CD4-positive, CD25-positive, alpha-beta regulatory T cell (primary cell): ENCODE results near the gene ALDH16A1. TPM values are rescaled to one million over a fixed set of nuclear protein-coding genes. Genes with fewer than 3 reads are reported as not detected.
A peak's percentile ranks its signal among the peaks of the same experiment; 100 is the strongest.

Experiments
- ATAC-seq, 2 donors: fragments of 150-1000 bp; cut with Tn5 transposase; one replicate each; pipeline ENCODE4 v1.10.0; 2021; ENCODE audit warnings: low read depth in 2 of 2, moderate number of reproducible peaks in 2 of 2, moderate library complexity in 1 of 2
- DNase-seq, 3 donors: peaks; one replicate each; pipeline versions ENCODE4 v3.0.0 to v3.0.0-alpha.2; 2012 to 2022; ENCODE audit warnings: mixed read lengths in 1 of 3
- H3K27ac ChIP-seq: one replicate; pipeline ENCODE4 v1.7.0; 2013; ENCODE audit warnings: mild to moderate bottlenecking, low read length; ENCODE audit not compliant: insufficient read depth, poor library complexity, severe bottlenecking
- H3K27me3 ChIP-seq: one replicate; pipeline ENCODE4 v1.7.0; 2013; ENCODE audit warnings: low read length; ENCODE audit not compliant: control insufficient read depth, insufficient read depth
- H3K36me3 ChIP-seq: one replicate; pipeline ENCODE4 v1.7.0; 2013; ENCODE audit warnings: mild to moderate bottlenecking, low read length, moderate library complexity; ENCODE audit not compliant: control insufficient read depth, insufficient read depth
- H3K4me1 ChIP-seq: 2 replicates; pipeline ENCODE4 v1.7.0; 2013; ENCODE audit warnings: mild to moderate bottlenecking, low read length; ENCODE audit not compliant: insufficient read depth, control insufficient read depth, poor library complexity, severe bottlenecking
- H3K4me3 ChIP-seq: one replicate; pipeline ENCODE4 v1.7.0; 2013; ENCODE audit warnings: low read depth, mild to moderate bottlenecking, low read length, moderate library complexity
- H3K9me3 ChIP-seq, 2 experiments: 1 replicate in 1 of 2; 2 replicates in 1 of 2; pipeline ENCODE4 v1.7.0; 2013; ENCODE audit warnings: low read length in 2 of 2, mild to moderate bottlenecking in 1 of 2, moderate library complexity in 1 of 2; ENCODE audit not compliant: control insufficient read depth in 2 of 2
- H3K27ac Mint-ChIP-seq, 3 donors: one replicate each; pipeline ENCODE4 v1.8.0; 2020 to 2022; ENCODE audit warnings: mild to moderate bottlenecking in 3 of 3, mixed read lengths in 3 of 3, moderate library complexity in 2 of 3
- H3K27me3 Mint-ChIP-seq: one replicate; pipeline ENCODE4 v1.8.0; 2022; ENCODE audit warnings: mild to moderate bottlenecking, mixed read lengths
- H3K36me3 Mint-ChIP-seq: one replicate; pipeline ENCODE4 v1.8.0; 2020; ENCODE audit warnings: mixed read lengths
- H3K4me1 Mint-ChIP-seq, 4 donors: one replicate each; pipeline ENCODE4 v1.8.0; 2020 to 2022; ENCODE audit warnings: mixed read lengths in 4 of 4, mild to moderate bottlenecking in 1 of 4
- H3K4me3 Mint-ChIP-seq, 4 donors: one replicate each; pipeline ENCODE4 v1.8.0; 2020 to 2022; ENCODE audit warnings: mild to moderate bottlenecking in 4 of 4, mixed read lengths in 4 of 4, moderate library complexity in 3 of 4
- H3K9me3 Mint-ChIP-seq, 7 donors: one replicate each; pipeline ENCODE4 v1.8.0; 2020 to 2022; ENCODE audit warnings: mixed read lengths in 7 of 7, mild to moderate bottlenecking in 3 of 7, moderate library complexity in 2 of 7
- polyA plus RNA-seq, 4 donors: library from polyadenylated mRNA; unstranded; fragments of 300-500 nt; fragmentation: Illumina TruSeq; gene quantifications; one replicate each; pipeline ENCODE4 v1.2.3, GENCODE V29; 2021
- total RNA-seq: library from RNA; stranded (reverse); gene quantifications from one replicate; pipeline ENCODE4 v1.2.3, GENCODE V29; 2022

ALDH16A1 gene
- total and polyA plus RNA-seq, 5 donors from 2014 or later: 32.7 to 47.1 (median 42.2) TPM

- no peaks in the 10 kb centered on the region for H3K9me3 ChIP-seq
- peaks cover 29% of the 10 kb centered on the region for H3K4me1 ChIP-seq
Measured at GRCh38 chr19:49419173-49419572, 33.9 kb upstream of the ALDH16A1 start.

GRCh38 chr19:49420227-49420626 lies 32.8 kb upstream of the ALDH16A1 start:
- Histone ChIP-seq H3K9me3 (no peaks in the 10 kb centered on the region), H3K27me3 (peaks cover 39% of the 10 kb centered on the region), H3K36me3 (no peaks in the 10 kb centered on the region), H3K4me3 (no peak overlapping the region), H3K27ac (no peak overlapping the region), H3K4me1 (peaks cover 32% of the 10 kb centered on the region)
- H3K36me3 Mint-ChIP-seq: peaks cover 5% of the 10 kb centered on the region
- ATAC-seq (no peak), DNase-seq (no peak)
- H3K27ac Mint-ChIP-seq: no peak overlapping the region
- H3K9me3 Mint-ChIP-seq: peaks cover 0 to 7% (median 0%) of the 10 kb centered on the region in 7 donors
- H3K27me3 Mint-ChIP-seq: peaks cover 83% of the 10 kb centered on the region
- peaks cover 5 to 50% (median 22%) of the 10 kb centered on the region in 4 donors for H3K4me1 Mint-ChIP-seq
- H3K4me3 Mint-ChIP-seq: peak overlapping the region in 3 of 4 donors; percentile 19 to 34 (median 19)

More at GRCh38 chr19:49419173-49419572, 33.9 kb upstream of the ALDH16A1 start:
- Histone ChIP-seq H3K27ac (no peak overlapping the region), H3K4me3 (no peak overlapping the region), H3K27me3 (peaks cover 34% of the 10 kb centered on the region), H3K36me3 (no peaks in the 10 kb centered on the region)
- H3K27me3 Mint-ChIP-seq: peaks cover 72% of the 10 kb centered on the region
- H3K36me3 Mint-ChIP-seq: peaks cover 5% of the 10 kb centered on the region
- peaks cover 0 to 7% (median 0%) of the 10 kb centered on the region in 7 donors for H3K9me3 Mint-ChIP-seq
- H3K27ac Mint-ChIP-seq: no peak overlapping the region
- peak overlapping the region in 2 of 4 donors; percentile 2 to 20 for H3K4me3 Mint-ChIP-seq
- peaks cover 5 to 40% (median 22%) of the 10 kb centered on the region in 4 donors for H3K4me1 Mint-ChIP-seq
- ATAC-seq (no peak), DNase-seq (no peak)

GRCh38 chr19:49421039-49421877 lies 31.8 kb upstream of the ALDH16A1 start:
- peaks cover 5 to 56% (median 22%) of the 10 kb centered on the region in 4 donors for H3K4me1 Mint-ChIP-seq
- peaks cover 0 to 6% (median 0%) of the 10 kb centered on the region in 7 donors for H3K9me3 Mint-ChIP-seq
- peak overlapping the region in 3 of 4 donors; percentile 19 to 88 (median 36) for H3K4me3 Mint-ChIP-seq
- Histone ChIP-seq H3K4me1 (peaks cover 34% of the 10 kb centered on the region), H3K36me3 (no peaks in the 10 kb centered on the region), H3K27ac (no peak overlapping the region), H3K4me3 (peak overlapping the region; percentile 13), H3K9me3 (no peaks in the 10 kb centered on the region), H3K27me3 (peaks cover 47% of the 10 kb centered on the region)
- H3K27me3 Mint-ChIP-seq: peaks cover 85% of the 10 kb centered on the region
- H3K27ac Mint-ChIP-seq: peak overlapping the region in 1 of 3 donors; percentile 89
- H3K36me3 Mint-ChIP-seq: peaks cover 5% of the 10 kb centered on the region
- DNase-seq: peak in 1 of 3 donors; percentile 61
- no peak for ATAC-seq

DNA sequence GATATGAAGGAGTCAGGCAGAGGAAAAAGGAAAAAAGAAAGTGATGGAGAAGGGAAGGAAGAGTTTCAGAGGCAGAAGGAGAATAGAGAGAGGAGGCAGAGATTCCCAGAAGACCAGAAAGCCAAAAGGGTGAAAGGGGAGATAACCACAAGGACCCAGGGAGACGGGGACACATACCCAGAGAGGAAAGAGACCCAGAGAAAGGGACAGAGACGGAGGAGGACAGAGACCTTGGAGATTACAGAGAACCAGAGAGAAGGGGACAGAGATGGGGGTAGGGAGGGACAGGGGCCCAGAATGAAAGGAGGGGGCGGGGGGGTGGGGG lies 31.2 kb upstream of the ALDH16A1 start:
- peaks cover 53% of the 10 kb centered on the region for H3K27me3 ChIP-seq
- H3K4me3 Mint-ChIP-seq: peak overlapping the region in 3 of 4 donors; percentile 19 to 88 (median 30)
- H3K4me1 Mint-ChIP-seq: peaks cover 5 to 62% (median 27%) of the 10 kb centered on the region in 4 donors
- H3K27ac Mint-ChIP-seq: no peak overlapping the region
- H3K27me3 Mint-ChIP-seq: peaks cover 90% of the 10 kb centered on the region
- no peaks in the 10 kb centered on the region for H3K36me3 ChIP-seq
- ATAC-seq (no peak), DNase-seq (no peak)
- peaks cover 36% of the 10 kb centered on the region for H3K4me1 ChIP-seq
- H3K4me3 ChIP-seq: no peak overlapping the region
- H3K9me3 Mint-ChIP-seq: peaks cover 0 to 11% (median 0%) of the 10 kb centered on the region in 7 donors
- H3K9me3 ChIP-seq: no peaks in the 10 kb centered on the region
- H3K36me3 Mint-ChIP-seq: peaks cover 5% of the 10 kb centered on the region
- no peak overlapping the region for H3K27ac ChIP-seq

- ATAC-seq: peak; percentile 33 to 54
- no peaks in the 10 kb centered on the region for H3K36me3 ChIP-seq
- peaks cover 57% of the 10 kb centered on the region for H3K27me3 ChIP-seq
- peak in 2 of 3 donors; percentile 23 to 68 for DNase-seq
- Mint-ChIP-seq H3K4me1 (peaks cover 5 to 68% (median 28%) of the 10 kb centered on the region in 4 donors), H3K27me3 (peaks cover 94% of the 10 kb centered on the region), H3K9me3 (peaks cover 0 to 16% (median 0%) of the 10 kb centered on the region in 7 donors), H3K36me3 (peaks cover 5% of the 10 kb centered on the region), H3K4me3 (peak overlapping the region; percentile 58 to 84 (median 80)), H3K27ac (peak overlapping the region in 1 of 3 donors; percentile 55)
- no peaks in the 10 kb centered on the region for H3K9me3 ChIP-seq
- H3K4me3 ChIP-seq: peak overlapping the region; percentile 61
- peaks cover 36% of the 10 kb centered on the region for H3K4me1 ChIP-seq
- H3K27ac ChIP-seq: no peak overlapping the region
Measured at GRCh38 chr19:49422407-49423070, 30.5 kb upstream of the ALDH16A1 start.

DNA sequence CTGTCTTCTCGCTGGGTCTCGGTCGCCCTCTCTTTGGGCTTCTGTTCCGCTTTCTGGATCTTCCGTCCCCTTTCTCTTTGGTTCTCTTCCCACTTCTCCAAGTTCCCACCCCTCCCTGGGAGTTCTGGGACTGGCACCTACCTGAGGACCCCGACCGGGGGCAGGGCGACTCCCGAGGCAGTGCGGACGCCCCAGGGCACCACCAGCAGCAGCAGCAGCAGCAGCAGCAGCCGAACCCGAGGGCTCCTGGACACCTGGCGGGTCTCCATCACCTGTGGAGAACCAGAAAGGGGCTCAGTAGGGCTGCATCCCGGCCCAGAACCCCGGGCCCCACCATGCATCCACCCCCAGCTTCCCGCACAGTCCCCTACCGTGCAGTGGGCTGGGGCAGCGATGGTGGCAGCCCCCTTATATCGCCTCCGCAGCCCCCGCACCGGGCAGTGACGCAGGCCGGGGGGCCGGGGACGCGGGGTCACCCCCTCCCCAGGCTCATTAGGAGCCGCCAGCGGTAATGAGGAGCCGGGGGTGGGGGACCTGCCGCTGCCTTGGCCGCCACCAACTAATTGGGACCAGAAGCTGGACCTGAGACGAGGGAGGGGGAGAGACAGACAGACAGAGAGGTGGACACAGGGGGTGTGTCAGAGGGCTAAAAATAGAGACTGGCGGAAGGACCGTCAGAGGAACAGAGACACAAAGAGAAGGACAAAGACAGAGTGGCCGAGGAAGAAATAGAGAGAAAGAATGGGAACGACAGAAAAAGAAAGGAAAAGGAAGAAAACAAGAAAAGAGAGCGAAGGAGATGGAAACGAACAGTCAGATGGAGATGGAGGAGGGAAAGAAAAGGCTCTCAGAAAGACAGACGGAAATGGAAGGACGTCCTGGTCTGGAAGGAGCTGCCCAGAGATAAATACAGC lies 29.7 kb upstream of the ALDH16A1 start, which contains the start of gene PTH2:
Gene PTH2 (minus strand): TSS at position 371 of the 914 bp plus-strand sequence. CDS start 102 bp downstream, at position 269.
- no peak for ATAC-seq
- peaks cover 5 to 75% (median 31%) of the 10 kb centered on the region in 4 donors for H3K4me1 Mint-ChIP-seq
- peak within 1 kb of the TSS in 1 of 3 donors; percentile 55 for H3K27ac Mint-ChIP-seq
- peaks cover 0 to 16% (median 0%) of the 10 kb centered on the region in 7 donors for H3K9me3 Mint-ChIP-seq
- peaks cover 97% of the 10 kb centered on the region for H3K27me3 Mint-ChIP-seq
- H3K9me3 ChIP-seq: no peaks in the 10 kb centered on the region
- H3K36me3 Mint-ChIP-seq: peaks cover 5% of the 10 kb centered on the region
- no peak for DNase-seq
- H3K4me3 Mint-ChIP-seq: peak within 1 kb of the TSS; percentile 58 to 84 (median 80)
- no peak within 1 kb of the TSS for H3K27ac ChIP-seq
- H3K27me3 ChIP-seq: peaks cover 61% of the 10 kb centered on the region
- peaks cover 44% of the 10 kb centered on the region for H3K4me1 ChIP-seq
- H3K4me3 ChIP-seq: peak within 1 kb of the TSS; percentile 61
- no peaks in the 10 kb centered on the region for H3K36me3 ChIP-seq

GRCh38 chr19:49423985-49424303 lies 29.1 kb upstream of the ALDH16A1 start:
- Histone ChIP-seq H3K4me1 (peaks cover 49% of the 10 kb centered on the region), H3K27me3 (peaks cover 56% of the 10 kb centered on the region), H3K9me3 (no peaks in the 10 kb centered on the region), H3K36me3 (no peaks in the 10 kb centered on the region), H3K4me3 (peak overlapping the region; percentile 48), H3K27ac (no peak overlapping the region)
- Mint-ChIP-seq H3K9me3 (peaks cover 0 to 16% (median 0%) of the 10 kb centered on the region in 7 donors), H3K36me3 (peaks cover 5% of the 10 kb centered on the region), H3K4me3 (peak overlapping the region; percentile 47 to 78 (median 66)), H3K27ac (peak overlapping the region in 1 of 3 donors; percentile 18), H3K27me3 (peaks cover 97% of the 10 kb centered on the region), H3K4me1 (peaks cover 5 to 80% (median 32%) of the 10 kb centered on the region in 4 donors)
- peak in 1 of 2 donors; percentile 18 for ATAC-seq
- DNase-seq: peak in 1 of 3 donors; percentile 43
